ENCODE results near the gene FAT4. TPM values are rescaled to one million over a fixed set of nuclear protein-coding genes. Genes with fewer than 3 reads are reported as not detected.

The FAT4 gene
- total RNA-seq, 1 experiment from 2014 or later = 0.71 TPM

DNA sequence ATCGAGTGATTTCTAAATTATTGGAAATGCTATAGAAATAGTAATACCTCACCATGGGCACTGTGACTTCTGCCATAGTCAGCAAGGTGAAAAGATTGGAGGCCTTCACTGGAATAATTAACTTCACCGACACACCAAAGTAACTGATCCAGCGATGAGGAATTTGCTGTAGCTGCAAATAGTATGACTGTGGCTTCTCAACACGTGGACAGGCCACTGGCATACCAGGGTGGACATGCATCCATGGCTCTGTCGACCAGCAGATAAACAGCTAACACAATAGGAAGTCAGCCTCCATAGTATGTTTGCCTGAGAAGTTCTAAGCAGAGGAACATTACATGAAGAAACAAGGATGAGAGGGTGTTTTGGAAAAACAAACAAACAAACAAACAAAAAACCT lies 10.9 kb upstream of the FAT4 start:
- BruUV-seq (replicated peaks) = no TSS peak
- intact Hi-C loops (cut with micrococcal nuclease) = no loop called here
- TF ChIP-seq CEBPB (IDR thresholded peaks at IDR 0.05; ENCODE audit: low read depth) = no peak
- TF ChIP-seq POLR2A (IDR thresholded peaks at IDR 0.05; ENCODE audit: borderline replicate concordance, extremely low read depth, insufficient read depth, insufficient read length) = no peak
- TF ChIP-seq ELF1 (IDR thresholded peaks at IDR 0.05; ENCODE audit: borderline replicate concordance, low read depth) = no peak
- TF ChIP-seq EZH2 (IDR thresholded peaks at IDR 0.05) = no peak
- TF ChIP-seq FOSL1 (IDR thresholded peaks at IDR 0.05; ENCODE audit: low read depth) = no peak
- no peak for TF ChIP-seq EZH2phosphoT487 (IDR thresholded peaks at IDR 0.05; ENCODE audit: borderline replicate concordance)
- no peak for TF ChIP-seq SIN3A (IDR thresholded peaks at IDR 0.05; ENCODE audit: low read depth)
- no peak for TF ChIP-seq CBX3 (IDR thresholded peaks at IDR 0.05; ENCODE audit: low read depth)
- TF ChIP-seq SRF (IDR thresholded peaks at IDR 0.05; ENCODE audit: low read depth) = no peak
- TF ChIP-seq POLR2AphosphoS5 (IDR thresholded peaks at IDR 0.05; ENCODE audit: low read depth, low read length) = no peak
- no peak for TF ChIP-seq YY1 (IDR thresholded peaks at IDR 0.05; ENCODE audit: extremely low read depth, insufficient replicate concordance, low read depth, low read length)
- no peak for TF ChIP-seq JUND (IDR thresholded peaks at IDR 0.05)
- no peak for TF ChIP-seq ZFX (IDR thresholded peaks at IDR 0.05)
- TF ChIP-seq RAD21 (IDR thresholded peaks at IDR 0.05; ENCODE audit: low read depth) = no peak
- TF ChIP-seq, protein P1, sequence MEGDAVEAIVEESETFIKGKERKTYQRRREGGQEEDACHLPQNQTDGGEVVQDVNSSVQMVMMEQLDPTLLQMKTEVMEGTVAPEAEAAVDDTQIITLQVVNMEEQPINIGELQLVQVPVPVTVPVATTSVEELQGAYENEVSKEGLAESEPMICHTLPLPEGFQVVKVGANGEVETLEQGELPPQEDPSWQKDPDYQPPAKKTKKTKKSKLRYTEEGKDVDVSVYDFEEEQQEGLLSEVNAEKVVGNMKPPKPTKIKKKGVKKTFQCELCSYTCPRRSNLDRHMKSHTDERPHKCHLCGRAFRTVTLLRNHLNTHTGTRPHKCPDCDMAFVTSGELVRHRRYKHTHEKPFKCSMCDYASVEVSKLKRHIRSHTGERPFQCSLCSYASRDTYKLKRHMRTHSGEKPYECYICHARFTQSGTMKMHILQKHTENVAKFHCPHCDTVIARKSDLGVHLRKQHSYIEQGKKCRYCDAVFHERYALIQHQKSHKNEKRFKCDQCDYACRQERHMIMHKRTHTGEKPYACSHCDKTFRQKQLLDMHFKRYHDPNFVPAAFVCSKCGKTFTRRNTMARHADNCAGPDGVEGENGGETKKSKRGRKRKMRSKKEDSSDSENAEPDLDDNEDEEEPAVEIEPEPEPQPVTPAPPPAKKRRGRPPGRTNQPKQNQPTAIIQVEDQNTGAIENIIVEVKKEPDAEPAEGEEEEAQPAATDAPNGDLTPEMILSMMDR (IDR thresholded peaks at IDR 0.05 in 2 of 3, conservative IDR thresholded peaks at IDR 0.05 in 1 of 3; ENCODE audit: borderline replicate concordance in 1 of 3, insufficient read depth in 1 of 3, low read depth in 2 of 3, low read length in 2 of 3) = no peak
- TF ChIP-seq, protein P2, sequence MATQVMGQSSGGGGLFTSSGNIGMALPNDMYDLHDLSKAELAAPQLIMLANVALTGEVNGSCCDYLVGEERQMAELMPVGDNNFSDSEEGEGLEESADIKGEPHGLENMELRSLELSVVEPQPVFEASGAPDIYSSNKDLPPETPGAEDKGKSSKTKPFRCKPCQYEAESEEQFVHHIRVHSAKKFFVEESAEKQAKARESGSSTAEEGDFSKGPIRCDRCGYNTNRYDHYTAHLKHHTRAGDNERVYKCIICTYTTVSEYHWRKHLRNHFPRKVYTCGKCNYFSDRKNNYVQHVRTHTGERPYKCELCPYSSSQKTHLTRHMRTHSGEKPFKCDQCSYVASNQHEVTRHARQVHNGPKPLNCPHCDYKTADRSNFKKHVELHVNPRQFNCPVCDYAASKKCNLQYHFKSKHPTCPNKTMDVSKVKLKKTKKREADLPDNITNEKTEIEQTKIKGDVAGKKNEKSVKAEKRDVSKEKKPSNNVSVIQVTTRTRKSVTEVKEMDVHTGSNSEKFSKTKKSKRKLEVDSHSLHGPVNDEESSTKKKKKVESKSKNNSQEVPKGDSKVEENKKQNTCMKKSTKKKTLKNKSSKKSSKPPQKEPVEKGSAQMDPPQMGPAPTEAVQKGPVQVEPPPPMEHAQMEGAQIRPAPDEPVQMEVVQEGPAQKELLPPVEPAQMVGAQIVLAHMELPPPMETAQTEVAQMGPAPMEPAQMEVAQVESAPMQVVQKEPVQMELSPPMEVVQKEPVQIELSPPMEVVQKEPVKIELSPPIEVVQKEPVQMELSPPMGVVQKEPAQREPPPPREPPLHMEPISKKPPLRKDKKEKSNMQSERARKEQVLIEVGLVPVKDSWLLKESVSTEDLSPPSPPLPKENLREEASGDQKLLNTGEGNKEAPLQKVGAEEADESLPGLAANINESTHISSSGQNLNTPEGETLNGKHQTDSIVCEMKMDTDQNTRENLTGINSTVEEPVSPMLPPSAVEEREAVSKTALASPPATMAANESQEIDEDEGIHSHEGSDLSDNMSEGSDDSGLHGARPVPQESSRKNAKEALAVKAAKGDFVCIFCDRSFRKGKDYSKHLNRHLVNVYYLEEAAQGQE (IDR thresholded peaks at IDR 0.05; ENCODE audit: low read depth) = no peak
- TF ChIP-seq, protein P3, sequence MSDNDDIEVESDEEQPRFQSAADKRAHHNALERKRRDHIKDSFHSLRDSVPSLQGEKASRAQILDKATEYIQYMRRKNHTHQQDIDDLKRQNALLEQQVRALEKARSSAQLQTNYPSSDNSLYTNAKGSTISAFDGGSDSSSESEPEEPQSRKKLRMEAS (IDR thresholded peaks at IDR 0.05) = no peak
- H3K27ac ChIP-seq (ENCODE audit: low read depth, low read length) = no peak overlapping the region
- H3K9me3 ChIP-seq (ENCODE audit: control insufficient read depth in 1 of 2, insufficient read depth in 1 of 2, low read depth in 1 of 2, low read length in 2 of 2) = no peaks in the 10 kb centered on the region
- H3K4me2 ChIP-seq (ENCODE audit: low read length) = no peak overlapping the region
- no peaks in the 10 kb centered on the region for H3K36me3 ChIP-seq (ENCODE audit: control insufficient read depth in 1 of 2, insufficient read depth in 2 of 2, low read length in 2 of 2)
- no peaks in the 10 kb centered on the region for H3K79me2 ChIP-seq (ENCODE audit: insufficient read depth, low read length)
- no peak overlapping the region for H2AFZ ChIP-seq (ENCODE audit: low read depth, low read length, poor library complexity, severe bottlenecking)
- H3K9ac ChIP-seq (ENCODE audit: low read length) = no peak overlapping the region
- ChIA-PET RAD21 (ENCODE audit: low non-redundant PET in 1 of 2, low total read pairs in 2 of 2, uncharacterized antibody in 2 of 2, unreplicated experiment in 2 of 2) (no interaction called here), CTCF (no interaction called here), POLR2A (no interaction called here)
- H4K20me1 ChIP-seq (ENCODE audit: insufficient read depth) = no peaks in the 10 kb centered on the region
- ATAC-seq (no peak), DNase-seq (ENCODE audit: low read depth, low spot score) (no peak)
- no peaks in the 10 kb centered on the region for H3K27me3 ChIP-seq (ENCODE audit: insufficient read depth, low read length)
- H3K4me1 ChIP-seq (ENCODE audit: control insufficient read depth in 1 of 2, insufficient read depth in 2 of 2, low read length in 2 of 2) = no peaks in the 10 kb centered on the region
- no peak overlapping the region for H3K4me3 ChIP-seq (replicated peaks in 1 of 2; ENCODE audit: low read depth in 1 of 2, low read length in 2 of 2)
- H3K9me2 ChIP-seq (ENCODE audit: insufficient read depth) = no peaks in the 10 kb centered on the region

All from HCT116 (cell line).